Measurements from ENCODE around the gene ITGA4.

The ITGA4 gene

GRCh38 chr2:181464966-181465365 lies 7.8 kb downstream of the ITGA4 start:
- TF ChIP-seq, protein P1, sequence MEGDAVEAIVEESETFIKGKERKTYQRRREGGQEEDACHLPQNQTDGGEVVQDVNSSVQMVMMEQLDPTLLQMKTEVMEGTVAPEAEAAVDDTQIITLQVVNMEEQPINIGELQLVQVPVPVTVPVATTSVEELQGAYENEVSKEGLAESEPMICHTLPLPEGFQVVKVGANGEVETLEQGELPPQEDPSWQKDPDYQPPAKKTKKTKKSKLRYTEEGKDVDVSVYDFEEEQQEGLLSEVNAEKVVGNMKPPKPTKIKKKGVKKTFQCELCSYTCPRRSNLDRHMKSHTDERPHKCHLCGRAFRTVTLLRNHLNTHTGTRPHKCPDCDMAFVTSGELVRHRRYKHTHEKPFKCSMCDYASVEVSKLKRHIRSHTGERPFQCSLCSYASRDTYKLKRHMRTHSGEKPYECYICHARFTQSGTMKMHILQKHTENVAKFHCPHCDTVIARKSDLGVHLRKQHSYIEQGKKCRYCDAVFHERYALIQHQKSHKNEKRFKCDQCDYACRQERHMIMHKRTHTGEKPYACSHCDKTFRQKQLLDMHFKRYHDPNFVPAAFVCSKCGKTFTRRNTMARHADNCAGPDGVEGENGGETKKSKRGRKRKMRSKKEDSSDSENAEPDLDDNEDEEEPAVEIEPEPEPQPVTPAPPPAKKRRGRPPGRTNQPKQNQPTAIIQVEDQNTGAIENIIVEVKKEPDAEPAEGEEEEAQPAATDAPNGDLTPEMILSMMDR (IDR thresholded peaks at IDR 0.05; ENCODE audit: borderline replicate concordance, control extremely low read depth, extremely low read depth, insufficient read depth, missing control alignments), result no peak
- no peak for DNase-seq (ENCODE audit: low spot score)
- in situ Hi-C loops (cut with MboI; ENCODE audit: low sequenced_read_pairs, unreplicated experiment), result no loop called here

GRCh38 chr2:181465676-181466375 lies 8.6 kb downstream of the ITGA4 start:
- in situ Hi-C loops (cut with MboI; ENCODE audit: low sequenced_read_pairs, unreplicated experiment), result no loop called here

GRCh38 chr2:181466661-181467576 lies 9.7 kb downstream of the ITGA4 start:
- in situ Hi-C loops (cut with MboI; ENCODE audit: low sequenced_read_pairs, unreplicated experiment), result no loop called here
- DNase-seq (ENCODE audit: low spot score), result no peak
- TF ChIP-seq, protein P1 (IDR thresholded peaks at IDR 0.05; ENCODE audit: borderline replicate concordance, control extremely low read depth, extremely low read depth, insufficient read depth, missing control alignments), result peak; percentile 77

More at GRCh38 chr2:181465676-181466375, 8.6 kb downstream of the ITGA4 start:
- TF ChIP-seq, protein P1 (IDR thresholded peaks at IDR 0.05; ENCODE audit: borderline replicate concordance, control extremely low read depth, extremely low read depth, insufficient read depth, missing control alignments), result no peak
- DNase-seq (ENCODE audit: low spot score), result no peak

DNA sequence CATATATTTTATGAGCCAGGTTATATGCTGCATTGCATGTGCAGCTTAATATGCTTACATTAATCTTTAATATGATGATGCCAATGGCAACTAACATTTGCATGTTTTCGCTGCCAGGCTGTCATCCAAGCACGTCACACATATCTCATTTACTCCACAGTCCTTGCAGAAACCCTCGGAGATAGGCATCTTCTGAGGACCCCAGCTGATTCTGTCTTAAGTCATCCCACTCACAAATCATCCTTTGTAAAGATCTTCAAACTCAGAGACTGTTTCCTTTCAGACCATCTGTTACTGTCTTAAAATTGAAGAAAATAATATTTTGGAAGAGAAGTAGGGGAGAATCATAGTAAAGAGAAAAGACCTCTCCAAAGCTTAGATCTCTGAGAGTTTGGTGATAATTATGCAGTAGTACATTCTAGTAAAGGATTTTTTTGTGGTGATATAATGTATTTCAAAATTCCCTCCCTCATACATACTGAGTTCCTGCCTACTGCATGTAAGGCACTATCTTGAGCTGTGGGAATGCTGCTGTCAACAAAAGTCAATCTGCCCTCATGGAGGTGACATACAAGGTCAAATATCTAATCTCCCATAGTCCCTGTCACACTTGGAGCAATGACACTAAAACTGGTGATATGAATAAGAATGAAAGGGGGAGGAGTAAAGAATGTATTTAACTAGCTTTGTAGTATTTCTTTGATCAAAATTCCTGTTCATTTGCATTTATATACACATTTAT lies 11.0 kb downstream of the ITGA4 start:
- no peak for DNase-seq (ENCODE audit: low spot score)
- TF ChIP-seq, protein P1 (IDR thresholded peaks at IDR 0.05; ENCODE audit: borderline replicate concordance, control extremely low read depth, extremely low read depth, insufficient read depth, missing control alignments), result no peak
- in situ Hi-C loops (cut with MboI; ENCODE audit: low sequenced_read_pairs, unreplicated experiment), result no loop called here

GRCh38 chr2:181468811-181469210 lies 11.6 kb downstream of the ITGA4 start:
- TF ChIP-seq, protein P1 (IDR thresholded peaks at IDR 0.05; ENCODE audit: borderline replicate concordance, control extremely low read depth, extremely low read depth, insufficient read depth, missing control alignments), result no peak
- no peak for DNase-seq (ENCODE audit: low spot score)
- in situ Hi-C loops (cut with MboI; ENCODE audit: low sequenced_read_pairs, unreplicated experiment), result no loop called here

GRCh38 chr2:181471226-181471625 lies 14.0 kb downstream of the ITGA4 start:
- in situ Hi-C loops (cut with MboI; ENCODE audit: low sequenced_read_pairs, unreplicated experiment), result no loop called here
- TF ChIP-seq, protein P1 (IDR thresholded peaks at IDR 0.05; ENCODE audit: borderline replicate concordance, control extremely low read depth, extremely low read depth, insufficient read depth, missing control alignments), result no peak
- no peak for DNase-seq (ENCODE audit: low spot score)

Measured in GM13976 (cell line).